Measurements from ENCODE around the gene ARHGAP26. TPM values are rescaled to one million over a fixed set of nuclear protein-coding genes. Genes with fewer than 3 reads are reported as not detected.

Gene ARHGAP26
- total RNA-seq, 1 donor from 2014 or later: 42.1 TPM

GRCh38 chr5:142803428-142804125 lies 33.4 kb downstream of the ARHGAP26 start:
- H3K36me3 ChIP-seq: no peaks in the 10 kb centered on the region
- no peaks in the 10 kb centered on the region for H3K27me3 ChIP-seq (ENCODE audit: low read depth)
- H3K9me3 ChIP-seq: no peaks in the 10 kb centered on the region
- TF ChIP-seq, protein P1, sequence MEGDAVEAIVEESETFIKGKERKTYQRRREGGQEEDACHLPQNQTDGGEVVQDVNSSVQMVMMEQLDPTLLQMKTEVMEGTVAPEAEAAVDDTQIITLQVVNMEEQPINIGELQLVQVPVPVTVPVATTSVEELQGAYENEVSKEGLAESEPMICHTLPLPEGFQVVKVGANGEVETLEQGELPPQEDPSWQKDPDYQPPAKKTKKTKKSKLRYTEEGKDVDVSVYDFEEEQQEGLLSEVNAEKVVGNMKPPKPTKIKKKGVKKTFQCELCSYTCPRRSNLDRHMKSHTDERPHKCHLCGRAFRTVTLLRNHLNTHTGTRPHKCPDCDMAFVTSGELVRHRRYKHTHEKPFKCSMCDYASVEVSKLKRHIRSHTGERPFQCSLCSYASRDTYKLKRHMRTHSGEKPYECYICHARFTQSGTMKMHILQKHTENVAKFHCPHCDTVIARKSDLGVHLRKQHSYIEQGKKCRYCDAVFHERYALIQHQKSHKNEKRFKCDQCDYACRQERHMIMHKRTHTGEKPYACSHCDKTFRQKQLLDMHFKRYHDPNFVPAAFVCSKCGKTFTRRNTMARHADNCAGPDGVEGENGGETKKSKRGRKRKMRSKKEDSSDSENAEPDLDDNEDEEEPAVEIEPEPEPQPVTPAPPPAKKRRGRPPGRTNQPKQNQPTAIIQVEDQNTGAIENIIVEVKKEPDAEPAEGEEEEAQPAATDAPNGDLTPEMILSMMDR (IDR thresholded peaks at IDR 0.05): no peak
- DNase-seq (no peak), ATAC-seq (peak; percentile 71)
- H3K4me1 ChIP-seq: peaks cover 59% of the 10 kb centered on the region
- no peak overlapping the region for H3K4me3 ChIP-seq
- intact Hi-C loops (cut with DNase I): no loop called here
- H3K27ac ChIP-seq: peak overlapping the region; percentile 65

- TF ChIP-seq, protein P1 (IDR thresholded peaks at IDR 0.05): no peak
- H3K4me1 ChIP-seq: peaks cover 60% of the 10 kb centered on the region
- intact Hi-C loops (cut with DNase I): no loop called here
Observed at GRCh38 chr5:142805339-142805738, 35.2 kb downstream of the ARHGAP26 start.

GRCh38 chr5:142806841-142807267 lies 36.7 kb downstream of the ARHGAP26 start:
- intact Hi-C loops (cut with DNase I): no loop called here

More at GRCh38 chr5:142805339-142805738, 35.2 kb downstream of the ARHGAP26 start:
- Histone ChIP-seq H3K36me3 (no peaks in the 10 kb centered on the region), H3K4me3 (no peak overlapping the region), H3K27ac (no peak overlapping the region), H3K9me3 (no peaks in the 10 kb centered on the region), H3K27me3 (ENCODE audit: low read depth) (no peaks in the 10 kb centered on the region)
- DNase-seq: no peak
- ATAC-seq: no peak

DNA sequence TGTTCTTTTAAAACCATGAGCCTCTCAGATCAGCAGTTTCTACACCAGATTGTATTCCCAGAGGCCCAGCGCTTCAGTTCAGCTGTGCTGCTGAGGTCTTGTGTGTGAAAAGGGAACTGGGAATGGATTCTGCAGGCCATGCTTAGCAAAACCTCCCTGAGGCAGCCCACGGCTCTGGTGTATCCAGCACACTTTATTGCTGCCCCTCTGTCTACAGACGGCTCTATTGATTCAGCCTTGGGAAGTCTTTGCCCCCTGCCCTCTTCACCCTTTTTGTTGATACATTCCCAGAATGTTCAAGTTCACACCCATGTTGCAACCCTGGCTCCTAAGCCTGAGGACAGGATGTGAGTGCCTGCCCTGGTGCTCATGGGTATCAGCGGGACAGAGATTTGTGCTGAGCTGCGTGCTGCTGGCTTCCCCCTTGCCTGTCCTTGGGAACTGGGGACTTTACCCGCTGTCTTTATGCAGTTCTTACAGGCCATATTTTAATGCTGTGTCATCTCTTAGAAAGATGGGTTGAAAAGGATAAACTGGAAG lies 37.3 kb downstream of the ARHGAP26 start:
- Histone ChIP-seq H3K9me3 (no peaks in the 10 kb centered on the region), H3K36me3 (no peaks in the 10 kb centered on the region), H3K27ac (peak overlapping the region; percentile 50), H3K4me3 (no peak overlapping the region), H3K27me3 (ENCODE audit: low read depth) (no peaks in the 10 kb centered on the region), H3K4me1 (peaks cover 69% of the 10 kb centered on the region)
- TF ChIP-seq, protein P1 (IDR thresholded peaks at IDR 0.05): no peak
- no peak for DNase-seq
- peak; percentile 43 to 47 for ATAC-seq
- intact Hi-C loops (cut with DNase I): no loop called here

More at GRCh38 chr5:142806841-142807267, 36.7 kb downstream of the ARHGAP26 start:
- Histone ChIP-seq H3K4me1 (peaks cover 69% of the 10 kb centered on the region), H3K27me3 (ENCODE audit: low read depth) (no peaks in the 10 kb centered on the region), H3K4me3 (no peak overlapping the region), H3K27ac (peak overlapping the region; percentile 50), H3K9me3 (no peaks in the 10 kb centered on the region), H3K36me3 (no peaks in the 10 kb centered on the region)
- no peak for ATAC-seq
- TF ChIP-seq, protein P1 (IDR thresholded peaks at IDR 0.05): no peak
- no peak for DNase-seq

DNA sequence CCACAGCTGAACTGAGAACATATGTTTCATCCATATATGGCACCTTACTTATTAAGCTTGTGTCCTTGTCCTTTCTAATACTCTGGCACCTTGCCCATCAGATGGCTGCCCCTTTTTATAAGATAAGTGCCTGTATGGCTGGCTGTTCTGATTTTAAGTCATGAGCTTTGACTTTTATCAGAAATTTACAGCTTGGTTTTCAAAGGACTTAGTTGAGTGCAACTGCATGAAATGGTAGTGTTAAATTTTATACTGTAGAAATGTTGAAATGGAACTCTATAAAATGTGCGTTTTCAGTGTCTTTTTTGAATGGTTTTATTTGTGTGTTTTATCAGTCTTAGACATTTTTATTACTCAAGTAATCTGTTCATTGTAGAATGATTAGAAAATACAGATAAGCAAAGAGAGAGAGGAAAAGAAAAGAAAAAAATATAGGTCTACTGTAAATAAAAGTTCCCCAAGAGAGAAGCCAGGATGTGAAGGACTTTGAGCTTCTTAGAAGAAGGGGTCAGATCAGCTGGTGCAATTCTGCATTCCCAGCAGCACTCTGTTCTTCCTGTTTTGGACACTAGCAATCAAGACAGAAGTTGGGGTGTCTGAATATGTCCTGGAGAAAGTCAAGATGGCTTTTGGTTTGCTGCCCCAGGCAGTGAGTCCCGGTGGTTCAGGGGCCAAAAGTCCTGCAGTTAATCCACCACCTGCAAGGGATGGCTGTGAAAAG lies 38.9 kb downstream of the ARHGAP26 start:
- H3K27me3 ChIP-seq (ENCODE audit: low read depth): no peaks in the 10 kb centered on the region
- H3K36me3 ChIP-seq: no peaks in the 10 kb centered on the region
- TF ChIP-seq, protein P1 (IDR thresholded peaks at IDR 0.05): no peak
- ATAC-seq (no peak), DNase-seq (no peak)
- peaks cover 67% of the 10 kb centered on the region for H3K4me1 ChIP-seq
- intact Hi-C loops (cut with DNase I): no loop called here
- H3K4me3 ChIP-seq: no peak overlapping the region
- H3K27ac ChIP-seq: peak overlapping the region; percentile 2
- H3K9me3 ChIP-seq: no peaks in the 10 kb centered on the region
